ENCODE data around the gene AGAP5. TPM values are rescaled to one million over a fixed set of nuclear protein-coding genes. Genes with fewer than 3 reads are reported as not detected.
"Not testable (repeated sequence)": the region's sequence is repeated elsewhere in the genome, so short reads cannot be mapped to it uniquely, and the experiment has no call there.

The AGAP5 gene
- total RNA-seq, 1 donor from 2014 or later = 4.7 TPM

DNA sequence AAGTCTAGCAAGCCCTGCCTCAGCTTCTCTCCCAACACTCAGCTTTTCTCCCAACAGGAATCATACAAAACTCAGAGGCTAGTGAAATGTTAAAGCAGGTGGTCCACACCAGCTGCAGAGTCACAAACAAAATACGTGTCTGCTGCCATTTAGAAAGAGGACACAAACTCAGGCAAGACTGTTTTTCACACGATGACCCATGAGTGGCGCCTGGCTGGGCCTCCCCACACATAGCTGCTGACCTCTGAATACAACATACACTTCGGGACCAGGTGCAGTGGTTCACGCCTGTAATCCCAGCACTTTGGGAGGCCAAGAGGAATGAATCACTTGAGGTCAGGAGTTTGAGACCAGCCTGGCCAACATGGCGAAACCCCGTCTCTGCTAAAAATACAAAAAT, 35.2 kb downstream of the AGAP5 start:
- not testable (repeated sequence) for DNase-seq (ENCODE audit: extremely low read depth, low read depth, low spot score)

DNA sequence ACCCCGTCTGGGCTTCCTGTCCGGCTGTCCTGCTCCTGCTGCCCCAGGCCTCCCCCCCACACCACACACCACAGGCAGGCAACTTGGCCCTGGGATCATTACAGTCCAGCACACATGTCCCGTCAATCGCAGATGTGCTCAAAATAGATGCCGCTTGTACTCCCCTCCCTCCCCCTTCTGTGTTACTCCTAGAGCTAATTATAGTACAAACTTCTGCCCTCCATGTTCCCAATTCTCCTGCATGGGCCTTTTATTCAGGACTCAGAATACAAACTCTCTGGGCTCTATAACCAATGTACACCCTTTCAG, 42.0 kb downstream of the AGAP5 start, which contains the start of gene SYNPO2L:
TSS of gene SYNPO2L (minus strand) at position 40 of the 309 bp plus-strand sequence. CDS start 107 bp downstream, outside the sequence.
- no peak for DNase-seq (ENCODE audit: extremely low read depth, low read depth, low spot score)

GRCh38 chr10:73655257-73655989, 42.5 kb downstream of the AGAP5 start:
- no peak for DNase-seq (ENCODE audit: extremely low read depth, low read depth, low spot score)

- DNase-seq (ENCODE audit: extremely low read depth, low read depth, low spot score) = no peak
Observed at GRCh38 chr10:73653701-73654100, 44.2 kb downstream of the AGAP5 start.

- no peak for DNase-seq (ENCODE audit: extremely low read depth, low read depth, low spot score)
Observed at GRCh38 chr10:73653195-73653594, 44.7 kb downstream of the AGAP5 start.

- no peak for DNase-seq (ENCODE audit: extremely low read depth, low read depth, low spot score)
Observed at GRCh38 chr10:73650537-73651331, 47.2 kb downstream of the AGAP5 start.

DNA sequence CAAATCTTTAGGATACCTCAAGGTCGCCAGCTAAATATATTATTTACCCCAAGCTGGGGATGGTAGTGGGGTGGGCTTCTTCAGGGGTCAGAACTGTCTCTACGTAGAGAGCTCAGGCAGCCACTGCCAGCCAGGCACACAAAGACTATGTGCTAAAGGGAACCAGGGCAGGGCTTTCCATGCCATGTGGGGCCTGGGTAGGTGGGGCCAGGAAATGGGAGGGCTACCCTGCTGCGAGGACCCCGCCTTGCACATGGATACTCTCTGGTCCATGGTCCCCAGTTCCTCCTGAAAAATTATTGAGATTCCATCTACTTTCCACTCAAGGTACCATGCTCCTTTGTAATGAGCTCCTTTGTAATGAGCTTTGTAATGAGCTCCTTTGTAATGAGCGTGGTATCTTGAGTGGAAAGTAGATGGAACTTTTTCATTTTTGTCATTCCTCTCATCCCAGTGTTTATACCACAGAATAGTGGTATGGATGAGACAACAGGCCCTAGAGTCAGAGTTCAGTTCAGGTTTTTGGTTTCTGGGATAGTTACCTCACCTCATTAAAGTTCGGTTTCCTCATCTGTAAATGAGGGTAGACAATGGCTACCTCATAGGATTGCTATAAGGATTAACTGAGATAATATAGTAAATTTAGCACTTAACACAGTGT, 47.9 kb downstream of the AGAP5 start:
- no peak for DNase-seq (ENCODE audit: extremely low read depth, low read depth, low spot score)

- DNase-seq (ENCODE audit: extremely low read depth, low read depth, low spot score) = no peak
Observed at GRCh38 chr10:73648975-73649829, 48.7 kb downstream of the AGAP5 start.

GRCh38 chr10:73647875-73648651, 49.8 kb downstream of the AGAP5 start:
- no peak for DNase-seq (ENCODE audit: extremely low read depth, low read depth, low spot score)

DNA sequence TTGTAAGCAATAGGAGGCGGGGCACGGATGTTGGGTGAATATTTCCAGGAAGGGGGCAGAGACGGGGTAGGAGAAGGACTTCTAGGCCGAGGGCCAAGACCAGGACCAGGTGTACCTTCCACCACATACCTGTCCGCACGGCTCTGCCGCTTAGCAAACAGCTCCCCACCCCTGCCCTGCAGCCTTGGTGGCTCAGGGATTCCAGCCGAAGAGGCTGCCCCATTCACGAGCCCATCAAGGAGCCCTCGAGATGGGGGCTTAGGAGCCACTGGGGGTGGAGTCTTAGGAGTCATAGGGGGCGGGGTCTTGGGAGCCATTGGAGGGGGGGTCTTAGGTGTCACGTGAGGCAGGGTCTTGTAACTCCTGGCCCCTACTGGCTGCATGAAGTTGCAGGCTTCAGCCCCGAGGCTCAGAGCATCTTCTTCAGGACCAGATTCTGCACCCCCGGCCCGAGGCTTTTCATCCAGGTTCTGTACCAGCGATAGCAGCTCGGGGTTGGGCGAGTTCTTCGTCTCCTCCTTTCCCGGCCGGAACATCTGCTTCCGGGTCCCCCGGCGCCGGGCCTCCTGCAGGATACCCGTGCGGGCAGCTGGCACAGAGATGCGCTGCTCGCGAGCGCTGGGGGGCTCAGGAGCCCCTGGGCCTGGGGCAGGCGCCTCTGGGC, 50.6 kb downstream of the AGAP5 start:
- no peak for DNase-seq (ENCODE audit: extremely low read depth, low read depth, low spot score)

GRCh38 chr10:73646598-73647041, 51.3 kb downstream of the AGAP5 start:
- no peak for DNase-seq (ENCODE audit: extremely low read depth, low read depth, low spot score)

GRCh38 chr10:73645251-73645650, 52.7 kb downstream of the AGAP5 start:
- no peak for DNase-seq (ENCODE audit: extremely low read depth, low read depth, low spot score)

DNA sequence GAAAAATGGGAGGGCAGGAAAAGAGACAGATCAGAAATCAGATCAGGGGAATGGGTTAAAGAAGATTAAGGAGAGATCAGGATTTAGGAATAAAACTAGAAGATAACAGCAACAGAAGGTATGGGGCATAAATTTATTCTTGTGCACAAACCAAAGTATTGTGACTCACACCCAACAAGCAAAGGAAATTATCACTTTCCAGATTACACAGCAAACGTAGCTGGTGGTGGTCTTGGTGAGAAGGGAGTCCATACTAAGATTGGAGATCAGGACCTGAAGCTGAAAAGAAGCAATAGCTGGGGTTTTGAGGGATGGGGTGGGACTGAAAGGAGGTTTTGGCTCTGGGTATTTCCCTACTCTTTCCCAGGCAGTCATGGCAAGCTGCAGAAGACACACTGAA, 53.1 kb downstream of the AGAP5 start:
- DNase-seq (ENCODE audit: extremely low read depth, low read depth, low spot score) = no peak

- DNase-seq (ENCODE audit: extremely low read depth, low read depth, low spot score) = peak; percentile 55
Observed at GRCh38 chr10:73644015-73644743, 53.7 kb downstream of the AGAP5 start.

DNA sequence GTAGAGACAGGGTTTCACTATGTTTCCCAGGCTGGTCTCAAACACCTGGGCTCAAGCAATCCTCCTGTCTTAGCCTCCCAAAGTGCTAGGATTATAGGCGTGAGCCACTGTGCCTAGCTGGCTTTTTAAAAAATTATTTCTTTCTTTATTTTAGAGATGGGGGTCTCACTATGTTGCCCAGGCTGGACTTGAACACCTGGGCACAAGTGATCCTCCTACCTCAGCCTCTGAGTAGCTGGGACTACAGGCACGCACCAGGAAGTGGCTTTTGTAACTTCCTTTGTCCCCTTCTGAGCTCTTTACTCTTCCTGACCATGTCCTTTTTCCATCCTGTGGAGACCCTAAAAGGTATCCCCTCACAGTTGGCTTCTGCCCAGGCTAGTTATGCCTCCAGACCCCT, 54.5 kb downstream of the AGAP5 start:
- no peak for DNase-seq (ENCODE audit: extremely low read depth, low read depth, low spot score)

DNA sequence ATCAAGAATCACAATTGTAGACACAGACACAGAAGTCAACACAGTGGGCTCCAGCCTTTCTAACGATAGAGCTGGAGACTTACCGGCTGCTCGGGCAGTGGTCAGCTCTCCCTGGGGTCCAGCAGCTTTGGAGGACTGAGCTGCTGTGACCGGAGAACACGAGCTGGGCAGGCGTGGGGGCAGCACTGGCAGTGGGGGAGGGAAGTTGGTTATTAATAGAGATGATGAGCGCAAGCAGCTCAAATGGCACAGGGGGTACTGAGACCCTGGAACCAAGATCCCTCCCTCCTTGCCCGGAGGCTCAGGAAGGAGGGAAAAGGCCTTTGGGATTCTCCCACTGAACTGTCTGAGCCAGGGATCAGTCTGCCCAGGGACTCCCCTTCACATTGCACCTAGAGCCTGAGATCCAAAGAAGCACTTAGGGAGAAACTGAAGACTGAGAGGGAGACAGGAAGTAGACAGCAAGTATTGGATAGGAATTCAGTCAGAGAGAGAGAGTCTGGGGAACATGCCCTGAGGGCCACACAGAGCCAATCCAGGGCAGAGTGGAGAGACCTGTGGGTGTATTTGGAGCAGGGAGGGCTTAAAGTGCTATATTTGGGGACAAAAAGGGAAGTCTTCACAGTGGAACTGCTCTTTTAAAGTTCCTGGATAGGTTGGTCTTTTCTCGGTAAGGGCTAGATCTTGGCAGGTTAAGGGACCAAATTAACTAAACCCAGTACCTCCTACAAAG, 56.4 kb downstream of the AGAP5 start, which contains the start of gene MYOZ1:
TSS of gene MYOZ1 (minus strand) at position 147 of the 733 bp plus-strand sequence. CDS start 1,457 bp downstream, outside the sequence.
- DNase-seq (ENCODE audit: extremely low read depth, low read depth, low spot score) = no peak

DNA sequence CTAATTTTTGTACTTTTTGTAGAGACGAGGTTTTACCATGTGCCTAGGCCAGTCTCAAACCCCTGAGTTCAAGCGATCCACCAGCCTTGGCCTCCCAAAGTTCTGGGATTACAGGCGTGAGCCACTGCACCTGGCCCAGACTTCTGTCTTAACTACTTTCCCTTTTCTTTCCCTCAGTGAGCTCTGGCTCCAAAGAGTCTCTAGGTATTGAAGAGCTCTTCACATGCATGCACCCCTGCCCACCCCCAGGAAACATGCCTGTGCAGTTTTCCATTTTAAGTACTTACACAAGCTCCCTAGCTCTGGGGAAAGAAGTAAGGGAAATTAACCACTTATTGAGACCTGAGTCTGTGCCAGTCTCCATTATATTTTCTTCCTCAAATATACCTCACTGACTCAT, 58.6 kb downstream of the AGAP5 start:
- no peak for DNase-seq (ENCODE audit: extremely low read depth, low read depth, low spot score)

GRCh38 chr10:73635781-73636180, 62.1 kb downstream of the AGAP5 start:
- DNase-seq (ENCODE audit: extremely low read depth, low read depth, low spot score) = no peak

Data from glomerular endothelial cell (primary cell).